Measurements from ENCODE around the gene ARIH1. TPM values are rescaled to one million over a fixed set of nuclear protein-coding genes. Genes with fewer than 3 reads are reported as not detected.

Gene ARIH1
- total and polyA plus RNA-seq, 2 of the 8 experiments (the other 6 are each of a cell fraction or from before 2014, with no cell fraction given): 32.7 to 179 TPM

GRCh38 chr15:72481015-72481659 is 7.0 kb downstream of the ARIH1 start:
- no peak for DNase-seq (ENCODE audit: low read depth in 1 of 2, low spot score in 2 of 2)
- H4K8ac ChIP-seq (ENCODE audit: extremely low read depth, insufficient read depth, low read length): no peak overlapping the region
- ChIA-PET POLR2A (ENCODE audit: partially characterized antibody) (interaction anchor here (0.6 to 2.0 kb wide), 2 partner anchors 8 to 107 kb away, joined by 3 to 7 read pairs; no protein-coding TSS in a partner anchor), CTCF (ENCODE audit: partially characterized antibody) (interaction anchor here (0.6 kb wide), 1 partner anchor 237 kb away, joined by 3 read pairs; no protein-coding TSS in a partner anchor)
- no peak overlapping the region for H2BK20ac ChIP-seq (ENCODE audit: low read length)
- no peaks in the 10 kb centered on the region for H3K27me3 ChIP-seq (replicated peaks in 1 of 4; ENCODE audit: control insufficient read depth in 3 of 4, extremely low read depth in 1 of 4, insufficient read depth in 3 of 4, low read length in 3 of 4)
- no peak overlapping the region for H3K23ac ChIP-seq (ENCODE audit: insufficient read length)
- H3K79me2 ChIP-seq (ENCODE audit: control insufficient read depth in 1 of 2, insufficient read depth in 2 of 2, low read length in 2 of 2): peaks cover 45 to 99% of the 10 kb centered on the region in 2 experiments
- H2BK12ac ChIP-seq (ENCODE audit: low read depth, low read length): no peak overlapping the region
- H3K36me3 ChIP-seq (ENCODE audit: control insufficient read depth in 2 of 4, insufficient read depth in 4 of 4, low read length in 3 of 4): peaks cover 0 to 23% (median 4%) of the 10 kb centered on the region in 4 experiments; a peak in 2 of 8 replicates
- no peak for FAIRE-seq
- no peak overlapping the region for H2AK5ac ChIP-seq (ENCODE audit: low read depth, low read length)
- no peak overlapping the region for H3K56ac ChIP-seq (replicated peaks; ENCODE audit: insufficient read length, low read depth, low read length)
- H2BK120ac ChIP-seq (replicated peaks; ENCODE audit: low read depth, low read length): no peak overlapping the region
- no peak overlapping the region for H2AFZ ChIP-seq (ENCODE audit: low read length)
- no peak overlapping the region for H2BK5ac ChIP-seq (ENCODE audit: low read depth, low read length)
- peaks cover 9 to 13% of the 10 kb centered on the region in 2 experiments for H4K20me1 ChIP-seq (replicated peaks in 1 of 2; ENCODE audit: control insufficient read depth in 1 of 2, insufficient read depth in 2 of 2, low read length in 2 of 2)
- no peak overlapping the region for H3K27ac ChIP-seq (ENCODE audit: low read depth, low read length)
- H3K4me2 ChIP-seq (ENCODE audit: insufficient read depth in 1 of 2, low read depth in 2 of 2, low read length in 2 of 2): no peak overlapping the region
- H3K23me2 ChIP-seq (ENCODE audit: low read depth, low read length): no peaks in the 10 kb centered on the region
- no peak overlapping the region for H4K5ac ChIP-seq (ENCODE audit: insufficient read length, low read depth, low read length)
- no peak overlapping the region for H3K18ac ChIP-seq (ENCODE audit: extremely low read depth, low read length)
- no peak overlapping the region for H4K91ac ChIP-seq (replicated peaks; ENCODE audit: insufficient read length, low read length)
- H3K4me3 ChIP-seq (ENCODE audit: extremely low read depth in 1 of 4, insufficient read depth in 2 of 4, low read depth in 3 of 4, low read length in 4 of 4): no peak overlapping the region
- H3K4ac ChIP-seq (replicated peaks; ENCODE audit: insufficient read length, low read depth, low read length): no peak overlapping the region
- WGBS, 2 experiments (ENCODE audit: extremely low coverage in 1 of 2, insufficient coverage in 1 of 2, insufficient read length in 1 of 2, insufficient replicate concordance in 2 of 2, low coverage in 1 of 2, low lambda C conversion rate in 2 of 2, missing lambda C conversion rate in 1 of 2): 84 to 100% methylated on average over 1 to 3 of the region's 3 CpGs
- H3K79me1 ChIP-seq (ENCODE audit: low read depth, low read length): peaks cover 2% of the 10 kb centered on the region; the same call in 1 of the 2 replicates
- H3K14ac ChIP-seq (ENCODE audit: insufficient read length): no peak overlapping the region
- no peaks in the 10 kb centered on the region for H3K9me3 ChIP-seq (ENCODE audit: insufficient read depth in 2 of 2, low read depth in 1 of 2, low read length in 1 of 2)
- no peaks in the 10 kb centered on the region; a peak in 1 of 7 replicates for H3K4me1 ChIP-seq (replicated peaks in 1 of 4; ENCODE audit: control insufficient read depth in 3 of 4, insufficient read depth in 4 of 4, low read length in 3 of 4)
- H2BK15ac ChIP-seq (ENCODE audit: low read length): no peak overlapping the region
- H3K9ac ChIP-seq (replicated peaks in 1 of 4; ENCODE audit: extremely low read depth in 1 of 4, low read depth in 3 of 4, low read length in 3 of 4): no peak overlapping the region
- TF ChIP-seq CBX8 (IDR thresholded peaks at IDR 0.05; ENCODE audit: borderline replicate concordance, low read depth, low read length) (no peak), ZNF274 (IDR thresholded peaks at IDR 0.05; ENCODE audit: borderline replicate concordance, extremely low read depth, low read length) (no peak), POLR2AphosphoS5 (IDR thresholded peaks at IDR 0.05; ENCODE audit: low read depth, low read length) (no peak), TBP (IDR thresholded peaks at IDR 0.05; ENCODE audit: low read depth, low read length) (no peak), HDAC2 (IDR thresholded peaks at IDR 0.05; ENCODE audit: borderline replicate concordance in 1 of 2, low read depth in 2 of 2, low read length in 2 of 2) (no peak), TEAD4 (IDR thresholded peaks at IDR 0.05; ENCODE audit: low read depth, low read length) (no peak), KDM5A (IDR thresholded peaks at IDR 0.05; ENCODE audit: low read length) (no peak), CTBP2 (IDR thresholded peaks at IDR 0.05; ENCODE audit: borderline replicate concordance, insufficient read depth, insufficient read length, low read length) (no peak), EP300 (IDR thresholded peaks at IDR 0.05; ENCODE audit: borderline replicate concordance in 1 of 2, low read depth in 2 of 2, low read length in 2 of 2) (no peak), EZH2 (IDR thresholded peaks at IDR 0.05; ENCODE audit: low read depth, low read length, severe bottlenecking) (no peak), SAP30 (IDR thresholded peaks at IDR 0.05; ENCODE audit: insufficient read depth, insufficient replicate concordance, low read length) (no peak)
